Measurements from ENCODE around the gene ADAMTS2.

The ADAMTS2 gene

DNA sequence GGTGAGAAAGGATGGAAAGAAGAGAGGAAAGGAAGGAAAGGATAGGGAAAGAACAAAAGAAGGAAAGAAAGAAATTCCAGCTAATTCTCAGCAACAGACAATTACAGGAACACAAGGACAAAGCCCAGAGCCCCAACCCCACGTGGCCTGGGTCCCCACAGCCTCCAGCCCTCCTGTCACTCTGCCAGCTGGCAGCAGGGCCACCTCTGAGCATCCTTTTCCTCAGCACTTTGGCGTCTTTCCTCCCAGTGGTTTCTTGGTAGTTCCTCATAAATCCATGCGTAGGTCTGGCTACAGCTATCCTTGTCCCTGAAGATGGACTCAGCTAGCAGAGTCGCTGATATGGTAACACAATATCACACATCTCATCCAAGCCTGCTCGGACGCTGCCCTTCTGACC, 28.3 kb downstream of the ADAMTS2 start:
- FAIRE-seq (no peak), DNase-seq (ENCODE audit: insufficient read length, low spot score) (no peak)
- TF ChIP-seq, protein P1, sequence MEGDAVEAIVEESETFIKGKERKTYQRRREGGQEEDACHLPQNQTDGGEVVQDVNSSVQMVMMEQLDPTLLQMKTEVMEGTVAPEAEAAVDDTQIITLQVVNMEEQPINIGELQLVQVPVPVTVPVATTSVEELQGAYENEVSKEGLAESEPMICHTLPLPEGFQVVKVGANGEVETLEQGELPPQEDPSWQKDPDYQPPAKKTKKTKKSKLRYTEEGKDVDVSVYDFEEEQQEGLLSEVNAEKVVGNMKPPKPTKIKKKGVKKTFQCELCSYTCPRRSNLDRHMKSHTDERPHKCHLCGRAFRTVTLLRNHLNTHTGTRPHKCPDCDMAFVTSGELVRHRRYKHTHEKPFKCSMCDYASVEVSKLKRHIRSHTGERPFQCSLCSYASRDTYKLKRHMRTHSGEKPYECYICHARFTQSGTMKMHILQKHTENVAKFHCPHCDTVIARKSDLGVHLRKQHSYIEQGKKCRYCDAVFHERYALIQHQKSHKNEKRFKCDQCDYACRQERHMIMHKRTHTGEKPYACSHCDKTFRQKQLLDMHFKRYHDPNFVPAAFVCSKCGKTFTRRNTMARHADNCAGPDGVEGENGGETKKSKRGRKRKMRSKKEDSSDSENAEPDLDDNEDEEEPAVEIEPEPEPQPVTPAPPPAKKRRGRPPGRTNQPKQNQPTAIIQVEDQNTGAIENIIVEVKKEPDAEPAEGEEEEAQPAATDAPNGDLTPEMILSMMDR (IDR thresholded peaks at IDR 0.05; ENCODE audit: insufficient read depth, missing control alignments): no peak

DNA sequence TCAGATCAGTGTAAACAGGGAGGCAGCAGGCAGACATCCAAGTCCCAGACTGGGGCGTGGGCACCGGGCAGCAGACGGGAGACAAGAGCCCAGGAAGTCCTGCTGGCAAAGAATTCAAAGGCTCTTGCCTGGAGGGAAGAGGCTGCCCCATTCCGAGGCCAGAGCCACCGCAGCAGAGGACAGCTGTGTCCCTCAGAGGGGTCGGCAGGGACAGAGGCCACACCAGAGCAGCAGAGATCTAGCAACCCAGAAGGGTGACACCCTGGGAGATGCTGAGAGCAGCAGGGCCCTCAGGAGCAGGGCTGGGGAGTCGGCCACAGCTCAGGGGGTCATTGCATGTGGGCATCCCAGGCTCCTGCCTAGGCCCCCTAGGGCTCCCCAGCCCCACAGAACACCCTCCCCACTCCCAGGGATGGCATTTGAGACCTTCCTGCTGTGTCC, 29.1 kb downstream of the ADAMTS2 start:
- no peak for DNase-seq (ENCODE audit: insufficient read length, low spot score)
- FAIRE-seq: no peak

GRCh38 chr5:179315356-179315890, 29.8 kb downstream of the ADAMTS2 start:
- FAIRE-seq (no peak), DNase-seq (ENCODE audit: insufficient read length, low spot score) (no peak)
- TF ChIP-seq, protein P1 (IDR thresholded peaks at IDR 0.05; ENCODE audit: insufficient read depth, missing control alignments): no peak

More for the DNA sequence above, 29.1 kb downstream of the ADAMTS2 start:
- TF ChIP-seq, protein P1 (IDR thresholded peaks at IDR 0.05; ENCODE audit: insufficient read depth, missing control alignments): no peak

DNA sequence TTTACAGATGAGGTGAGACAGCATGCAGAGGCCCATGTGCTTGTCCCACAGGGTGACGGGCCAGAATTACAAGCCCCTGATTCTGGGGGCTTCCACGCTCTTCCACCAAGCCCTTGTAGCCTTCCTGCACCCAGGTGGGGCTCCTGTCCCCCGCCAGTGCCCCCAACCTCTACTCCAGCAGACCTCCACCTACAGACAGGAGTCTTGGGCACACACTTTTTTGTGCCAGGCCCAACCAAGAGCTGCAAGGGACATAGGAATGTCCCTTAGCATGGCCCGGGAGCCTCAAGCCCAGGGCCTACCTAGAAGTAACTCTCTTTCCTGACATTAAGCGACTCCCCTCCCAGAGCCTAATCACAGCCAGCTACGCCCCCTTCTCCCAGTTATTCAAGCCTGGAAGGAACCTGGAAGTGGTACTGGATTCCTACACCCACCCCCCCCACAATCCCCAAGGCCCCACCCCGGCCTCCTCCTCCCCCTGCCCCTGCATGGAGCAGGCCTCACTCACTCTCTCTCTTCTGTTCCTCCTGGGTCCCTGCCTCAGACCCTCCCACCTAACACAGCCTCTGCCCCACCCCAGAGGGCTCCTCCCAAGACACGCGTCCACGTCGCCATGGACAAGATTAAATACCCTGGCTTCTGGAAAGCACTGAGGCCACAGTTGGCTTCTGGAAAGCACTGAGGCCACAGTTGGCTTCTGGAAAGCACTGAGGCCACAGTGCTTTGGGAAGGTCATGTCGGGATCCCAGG, 30.5 kb downstream of the ADAMTS2 start:
- DNase-seq (ENCODE audit: insufficient read length, low spot score) (no peak), FAIRE-seq (no peak)
- TF ChIP-seq, protein P1 (IDR thresholded peaks at IDR 0.05; ENCODE audit: insufficient read depth, missing control alignments): no peak

GRCh38 chr5:179313849-179314521, 31.3 kb downstream of the ADAMTS2 start:
- TF ChIP-seq, protein P1 (IDR thresholded peaks at IDR 0.05; ENCODE audit: insufficient read depth, missing control alignments): no peak
- no peak for DNase-seq (ENCODE audit: insufficient read length, low spot score)
- no peak for FAIRE-seq

DNA sequence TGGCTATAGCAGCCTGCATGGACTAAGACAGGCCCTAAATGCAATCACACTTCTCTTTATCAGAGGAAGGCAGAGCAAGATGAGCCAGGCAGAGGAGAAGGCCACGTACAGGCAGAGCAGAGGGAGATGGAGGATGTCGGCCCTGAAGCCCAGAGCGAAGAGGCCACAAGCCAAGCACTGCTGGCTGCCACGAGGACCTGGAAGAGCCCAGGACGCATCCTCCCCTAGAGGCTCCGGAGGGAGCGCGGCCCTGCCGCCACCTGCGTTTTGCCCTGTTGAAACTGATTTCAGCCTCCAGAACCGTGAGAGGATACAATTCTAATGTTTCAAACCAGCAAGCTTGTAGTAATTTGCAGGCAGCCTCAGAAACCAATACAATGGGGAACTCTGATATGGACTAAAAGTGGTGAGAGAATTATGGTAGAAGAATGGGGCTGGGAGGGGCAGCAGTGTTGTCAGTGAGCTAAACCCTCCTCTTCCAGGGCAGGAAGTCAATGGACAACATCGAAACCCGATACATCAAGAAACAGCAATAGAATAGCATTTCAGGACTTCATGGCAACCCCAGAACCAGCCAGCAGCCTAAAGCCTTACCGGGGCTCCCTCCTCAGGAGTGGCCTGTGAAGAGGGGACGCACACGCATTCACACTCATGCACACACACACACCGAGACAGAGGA, 32.6 kb downstream of the ADAMTS2 start:
- FAIRE-seq: no peak
- no peak for DNase-seq (ENCODE audit: insufficient read length, low spot score)
- TF ChIP-seq, protein P1 (IDR thresholded peaks at IDR 0.05; ENCODE audit: insufficient read depth, missing control alignments): no peak
